GM21619 (cell line): ENCODE data around the gene CDK14.
"Not testable (repeated sequence)": the region's sequence is repeated elsewhere in the genome, so short reads cannot be mapped to it uniquely, and the experiment has no call there.

Experiments used
- ATAC-seq: cut with Tn5 transposase; IDR thresholded peaks from one replicate; pipeline ENCODE4 v1.9.1; 2021; ENCODE audit not compliant: unreplicated experiment

Gene CDK14

DNA sequence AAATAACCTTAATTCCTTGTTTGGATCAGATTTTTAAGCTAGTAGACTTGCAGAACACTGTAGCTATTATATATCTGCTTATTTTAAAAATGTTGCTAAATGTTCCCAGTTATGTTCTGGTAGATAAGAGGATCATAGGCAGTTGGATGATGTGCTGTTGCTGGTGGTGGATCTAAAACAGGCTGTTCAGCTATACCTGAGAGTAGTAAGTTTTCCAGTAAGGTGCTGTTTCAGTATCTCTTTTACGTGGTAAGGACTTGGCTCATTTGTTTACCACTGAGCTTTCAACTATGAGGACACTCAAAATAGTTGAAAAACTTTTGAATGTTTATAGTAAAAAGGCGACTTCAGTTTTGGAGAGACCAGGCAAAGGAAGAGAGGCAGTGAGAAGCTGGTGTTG lies 180.9 kb downstream of the CDK14 start:
- ATAC-seq: peak; percentile 87

DNA sequence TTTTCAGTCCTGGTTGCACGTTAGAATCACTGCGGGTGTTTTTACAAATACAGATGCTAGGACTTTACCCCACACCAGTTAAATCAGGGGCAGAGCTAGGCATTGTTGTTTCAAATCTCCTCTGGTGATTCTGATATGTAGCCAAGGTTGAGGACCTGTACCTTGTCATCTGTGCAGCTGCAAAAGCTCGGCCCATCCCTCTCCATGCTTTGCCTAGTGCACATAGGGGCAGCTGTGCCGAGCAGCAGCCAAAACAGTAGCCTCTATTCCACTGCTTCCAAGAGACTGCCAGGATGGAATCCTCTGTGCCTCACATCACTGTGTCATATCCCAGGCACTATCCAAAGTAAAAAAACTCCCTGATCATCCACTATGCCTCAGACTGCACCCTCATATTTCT lies 181.3 kb downstream of the CDK14 start:
- ATAC-seq: peak; percentile 29

DNA sequence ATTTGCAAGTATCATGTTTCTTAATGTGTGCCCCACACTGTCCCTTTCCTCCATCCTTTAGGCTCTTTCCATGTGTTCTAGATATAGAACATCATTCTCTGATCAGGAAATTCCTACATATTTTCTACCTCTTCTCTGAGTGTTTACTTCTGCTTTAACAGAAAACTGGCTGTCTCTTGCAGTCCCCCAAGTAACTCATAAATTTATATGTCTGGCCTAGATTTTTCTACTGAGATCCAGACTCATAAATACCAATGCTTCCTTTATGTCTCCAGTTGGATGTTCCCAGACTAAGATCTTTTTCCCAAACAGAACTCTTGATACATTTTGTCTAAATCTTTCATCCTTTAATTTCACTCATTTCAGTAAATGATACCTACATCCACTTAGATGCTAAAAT lies 181.8 kb downstream of the CDK14 start:
- ATAC-seq: no peak

DNA sequence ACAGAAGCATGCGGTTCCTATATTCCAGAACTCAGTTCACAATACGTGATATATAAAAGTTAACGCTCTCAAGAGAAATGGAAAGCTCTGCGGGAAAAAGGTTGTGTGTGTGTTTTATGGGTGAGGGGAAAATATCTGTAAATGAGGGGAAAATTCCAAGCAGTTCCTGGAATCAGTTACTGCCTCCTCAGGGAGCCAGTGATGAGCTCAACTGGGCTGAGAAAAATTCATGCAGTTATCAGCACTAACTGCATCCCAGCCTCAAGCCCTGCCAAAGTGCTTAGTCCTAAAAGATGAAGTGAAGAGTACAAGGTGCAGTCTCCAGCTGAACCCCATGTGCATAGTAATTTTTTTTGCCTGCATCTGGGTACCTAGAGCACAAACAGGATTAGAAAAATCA lies 191.9 kb downstream of the CDK14 start:
- ATAC-seq: no peak

DNA sequence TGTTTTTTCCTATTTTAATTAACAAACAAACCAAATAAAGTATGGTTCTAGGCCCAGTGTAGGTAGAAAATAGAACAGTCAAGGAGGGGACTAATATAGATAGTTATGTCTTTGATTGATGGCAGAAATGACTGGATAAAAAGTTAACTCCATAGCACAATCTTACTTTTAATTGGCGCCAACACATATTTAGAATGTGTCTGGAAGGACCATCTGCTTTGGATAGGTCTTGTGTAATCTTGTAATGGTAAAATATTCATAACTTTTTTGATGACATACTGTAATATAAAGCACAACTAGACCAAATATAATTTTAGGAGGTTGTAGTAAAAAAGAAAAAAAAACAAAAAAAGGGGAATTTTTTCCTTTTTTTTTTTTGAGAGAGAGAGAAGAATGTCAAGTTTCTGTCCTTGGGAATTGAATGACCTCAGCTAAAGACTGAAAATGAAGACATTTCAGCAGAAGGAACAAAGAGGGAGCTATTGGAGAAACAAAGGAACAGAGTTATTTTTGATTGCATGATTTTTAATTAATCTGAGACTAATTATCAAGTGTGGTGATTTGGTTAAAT lies 193.7 kb downstream of the CDK14 start:
- no peak for ATAC-seq

DNA sequence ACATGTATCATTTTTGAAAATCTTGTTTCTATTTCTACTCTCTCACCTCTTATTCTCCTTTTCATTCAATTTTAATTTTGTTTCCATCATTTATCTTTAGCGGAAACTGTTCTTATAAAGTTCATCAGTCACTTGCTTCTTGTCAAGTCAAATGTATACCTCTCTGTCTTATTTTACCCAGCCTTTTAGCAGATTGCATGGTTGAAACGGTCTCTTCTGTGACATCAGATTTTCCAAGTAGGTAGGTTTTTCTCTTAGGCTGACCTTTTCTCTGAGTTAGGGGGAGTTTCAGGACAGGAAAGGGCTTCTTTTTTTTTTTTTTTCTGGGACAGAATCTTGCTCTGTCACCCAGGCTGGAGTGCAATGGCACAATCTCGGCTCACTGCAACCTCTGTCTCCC lies 195.5 kb downstream of the CDK14 start:
- ATAC-seq: no peak

DNA sequence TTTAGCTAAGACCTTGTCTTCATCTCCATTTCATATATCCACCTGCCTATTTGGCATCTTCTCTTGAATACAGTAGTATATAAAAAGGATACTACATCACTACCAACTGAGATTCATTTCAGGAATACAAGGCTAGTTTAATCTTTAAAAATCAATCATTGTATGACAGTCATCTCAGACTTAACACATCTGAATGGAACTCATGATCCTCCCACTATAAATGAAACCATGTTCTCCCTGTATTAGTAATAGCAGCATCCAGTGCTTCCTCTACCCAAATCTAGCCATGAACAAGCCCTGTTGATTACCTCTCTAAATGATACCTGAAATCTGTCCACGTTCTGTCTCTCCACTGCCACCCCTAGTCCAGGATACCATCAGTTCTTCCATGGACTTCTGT lies 196.2 kb downstream of the CDK14 start:
- no peak for ATAC-seq

DNA sequence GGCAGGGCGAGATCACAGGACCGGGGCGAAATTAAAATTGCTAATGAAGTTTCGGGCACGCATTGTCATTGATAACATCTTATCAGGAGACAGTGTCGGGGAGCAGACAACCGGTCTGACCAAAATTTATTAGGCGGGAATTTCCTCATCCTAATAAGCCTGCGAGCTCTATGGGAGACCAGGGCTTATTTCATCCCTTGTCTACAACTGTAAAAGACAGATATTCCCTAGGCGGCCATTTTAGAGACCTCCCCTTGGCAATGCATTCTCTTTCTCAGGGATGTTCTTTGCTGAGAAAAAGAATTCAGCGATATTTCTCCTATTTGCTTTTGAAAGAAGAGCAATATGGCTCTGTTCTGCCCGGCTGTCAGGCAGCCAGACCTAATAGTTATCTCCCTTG lies 198.1 kb downstream of the CDK14 start:
- not testable (repeated sequence) for ATAC-seq

DNA sequence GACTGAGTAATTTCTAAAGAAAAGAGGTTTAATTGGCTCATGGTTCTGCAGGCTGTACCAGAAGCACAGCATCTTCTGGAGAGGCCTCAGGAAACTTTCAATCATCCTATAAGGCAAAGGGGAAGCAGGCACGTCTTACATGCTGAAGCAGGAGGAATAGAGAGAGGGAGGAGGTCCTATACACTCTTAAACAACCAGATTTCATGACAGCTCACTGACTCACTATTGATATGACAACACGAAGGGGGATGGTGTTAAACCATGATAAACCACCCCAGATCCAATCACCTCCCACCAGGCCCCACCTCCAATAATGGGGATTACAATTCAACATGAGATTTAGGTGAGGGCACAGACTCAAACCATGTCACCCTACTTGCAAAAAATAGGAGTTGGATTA lies 201.5 kb downstream of the CDK14 start:
- ATAC-seq: no peak

DNA sequence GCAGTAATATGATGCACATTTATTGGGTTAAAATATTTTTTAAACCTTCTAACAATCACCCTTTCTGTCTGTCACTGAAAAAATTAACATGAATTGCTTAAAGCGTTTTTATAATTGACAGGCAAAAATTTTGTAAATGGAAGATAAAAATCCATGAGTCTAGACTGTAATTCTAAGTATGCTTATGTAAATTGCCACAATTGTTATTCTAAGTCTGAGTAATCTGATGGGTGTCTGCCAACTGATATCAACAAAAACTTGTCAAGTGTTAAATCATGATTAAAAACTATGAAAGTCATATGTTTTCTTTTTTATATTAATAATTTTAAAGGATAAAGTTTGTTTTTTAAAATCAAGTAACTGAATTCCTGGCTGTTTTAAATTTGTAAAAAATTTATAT lies 208.2 kb downstream of the CDK14 start:
- ATAC-seq: no peak

DNA sequence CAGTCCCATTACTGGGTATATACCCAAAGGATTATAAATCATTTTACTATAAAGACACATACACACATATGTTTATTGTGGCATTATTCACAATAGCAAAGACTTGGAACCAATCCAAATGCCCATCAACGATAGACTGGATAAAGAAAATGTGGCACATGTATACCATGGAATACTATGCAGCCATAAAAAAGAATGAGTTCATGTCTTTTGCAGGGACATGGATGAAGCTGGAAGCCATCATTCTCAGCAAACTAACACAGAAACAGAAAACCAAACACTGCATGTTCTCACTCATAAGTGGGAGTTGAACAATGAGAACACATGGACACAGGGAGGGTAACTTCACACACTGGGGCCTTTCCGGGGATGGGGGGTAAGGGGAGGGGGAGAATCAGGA lies 219.4 kb downstream of the CDK14 start:
- ATAC-seq: not testable (repeated sequence)

DNA sequence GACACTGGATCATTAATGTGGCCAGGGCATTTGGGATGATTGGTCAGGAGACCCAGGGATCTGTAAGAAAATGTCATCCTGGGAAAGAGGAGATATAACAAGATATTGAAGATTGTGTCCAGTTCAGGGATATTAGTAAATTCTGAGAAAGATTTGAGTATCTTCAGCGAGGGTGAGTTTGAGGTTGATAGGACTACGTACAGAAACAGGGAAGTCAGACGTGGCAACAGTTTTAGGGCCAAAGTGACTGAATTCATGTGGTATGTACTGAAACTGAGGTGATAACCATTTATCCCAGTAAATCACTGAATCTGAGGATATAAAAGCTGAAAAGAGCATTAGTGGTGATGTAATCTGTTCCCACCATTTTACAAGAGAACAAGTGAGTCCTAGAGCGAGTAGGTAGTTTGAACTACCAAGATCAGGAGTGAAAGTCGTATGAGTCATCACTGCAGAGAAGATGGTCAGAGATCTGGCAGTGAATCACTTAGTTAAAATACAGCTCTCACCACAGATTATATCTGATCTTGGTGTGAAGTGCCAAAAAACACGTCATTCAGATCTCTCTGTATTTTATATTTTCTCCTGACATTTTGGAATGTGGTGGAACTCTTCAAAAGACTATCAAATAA lies 220.5 kb downstream of the CDK14 start:
- peak; percentile 100 for ATAC-seq

DNA sequence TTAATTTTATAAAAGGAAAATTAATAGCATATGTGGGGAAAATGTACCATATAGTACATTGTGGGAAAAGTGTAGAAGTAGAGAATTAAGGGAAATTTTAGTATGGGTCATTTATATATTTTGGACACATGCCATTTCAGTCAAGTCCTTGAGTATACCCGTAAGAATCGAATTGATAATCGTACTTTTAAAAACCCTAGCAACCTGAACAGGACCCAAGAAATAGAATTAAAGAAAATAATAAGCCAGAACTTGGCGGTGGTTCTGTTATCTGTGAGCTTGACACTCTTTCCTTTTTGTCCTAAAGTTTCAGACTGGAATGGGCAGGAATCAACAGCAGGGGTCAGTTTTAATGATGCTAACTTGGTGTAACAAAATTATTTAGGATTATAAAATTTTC lies 221.0 kb downstream of the CDK14 start:
- ATAC-seq: no peak

DNA sequence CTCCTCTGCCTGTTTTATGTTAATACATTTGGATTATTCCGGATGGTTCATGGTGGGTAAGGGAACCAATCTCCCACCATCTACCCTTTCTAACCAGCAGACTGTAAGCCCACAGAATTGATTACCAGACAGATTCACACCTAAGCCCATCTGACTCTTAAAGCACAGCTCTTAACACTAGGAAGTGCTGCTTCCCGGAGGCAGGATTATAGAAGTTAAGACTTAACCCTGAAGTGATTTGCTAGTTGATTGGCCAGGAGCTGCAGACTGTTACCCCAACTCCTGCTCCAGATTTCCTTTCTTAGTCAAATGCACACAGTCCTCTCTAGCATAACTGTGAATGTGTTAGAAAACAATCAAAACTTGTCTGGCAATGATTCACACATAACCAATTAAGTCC lies 221.7 kb downstream of the CDK14 start:
- no peak for ATAC-seq

DNA sequence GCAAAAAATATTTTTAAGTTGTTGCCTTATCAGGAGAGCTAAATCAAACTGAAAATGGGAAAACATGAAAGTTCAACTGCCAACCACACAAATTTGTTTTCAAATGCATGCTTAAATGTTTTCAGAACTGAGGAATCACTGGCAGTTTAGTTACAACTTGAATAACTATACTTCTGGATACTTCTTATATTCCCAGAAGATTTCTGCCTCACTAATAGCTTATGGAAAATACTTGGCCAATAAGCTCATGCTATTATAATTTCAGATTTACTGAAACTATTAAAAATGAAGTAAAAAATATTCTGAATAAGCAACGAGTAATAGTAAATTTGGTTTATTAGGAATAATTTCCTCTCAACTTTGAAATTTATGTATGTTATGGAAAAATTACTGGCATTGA lies 222.2 kb downstream of the CDK14 start:
- no peak for ATAC-seq

DNA sequence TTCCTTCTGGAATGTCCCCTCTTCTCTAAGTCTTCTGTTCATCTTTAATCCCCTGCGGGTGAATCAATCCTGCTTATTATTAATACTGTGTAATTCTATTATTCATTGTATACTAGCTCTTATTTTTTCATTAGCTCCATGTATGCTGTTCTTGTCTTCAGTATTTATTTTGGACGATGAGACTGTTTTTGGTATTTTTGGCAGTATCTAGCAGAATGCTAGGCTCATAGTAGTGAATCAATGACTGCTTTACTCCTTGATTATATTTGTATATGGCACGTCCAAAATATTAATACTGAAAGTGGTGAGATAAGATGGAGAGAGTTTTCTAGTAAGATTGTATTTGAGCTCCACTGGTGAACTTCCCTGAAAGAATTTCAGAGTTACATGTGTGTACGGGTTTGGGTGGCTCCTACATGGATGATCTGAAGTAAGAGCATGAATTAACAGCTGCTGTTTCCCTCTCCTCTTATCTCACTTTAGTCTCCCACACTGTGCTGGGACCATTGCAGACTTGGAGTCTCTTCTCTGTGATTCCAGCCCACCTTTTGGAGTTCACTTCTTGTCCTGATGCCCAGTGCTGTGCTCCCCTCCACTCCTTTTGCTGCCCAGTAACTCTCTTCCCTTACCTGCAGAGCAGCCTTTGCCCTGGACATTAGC lies 226.0 kb downstream of the CDK14 start:
- no peak for ATAC-seq

DNA sequence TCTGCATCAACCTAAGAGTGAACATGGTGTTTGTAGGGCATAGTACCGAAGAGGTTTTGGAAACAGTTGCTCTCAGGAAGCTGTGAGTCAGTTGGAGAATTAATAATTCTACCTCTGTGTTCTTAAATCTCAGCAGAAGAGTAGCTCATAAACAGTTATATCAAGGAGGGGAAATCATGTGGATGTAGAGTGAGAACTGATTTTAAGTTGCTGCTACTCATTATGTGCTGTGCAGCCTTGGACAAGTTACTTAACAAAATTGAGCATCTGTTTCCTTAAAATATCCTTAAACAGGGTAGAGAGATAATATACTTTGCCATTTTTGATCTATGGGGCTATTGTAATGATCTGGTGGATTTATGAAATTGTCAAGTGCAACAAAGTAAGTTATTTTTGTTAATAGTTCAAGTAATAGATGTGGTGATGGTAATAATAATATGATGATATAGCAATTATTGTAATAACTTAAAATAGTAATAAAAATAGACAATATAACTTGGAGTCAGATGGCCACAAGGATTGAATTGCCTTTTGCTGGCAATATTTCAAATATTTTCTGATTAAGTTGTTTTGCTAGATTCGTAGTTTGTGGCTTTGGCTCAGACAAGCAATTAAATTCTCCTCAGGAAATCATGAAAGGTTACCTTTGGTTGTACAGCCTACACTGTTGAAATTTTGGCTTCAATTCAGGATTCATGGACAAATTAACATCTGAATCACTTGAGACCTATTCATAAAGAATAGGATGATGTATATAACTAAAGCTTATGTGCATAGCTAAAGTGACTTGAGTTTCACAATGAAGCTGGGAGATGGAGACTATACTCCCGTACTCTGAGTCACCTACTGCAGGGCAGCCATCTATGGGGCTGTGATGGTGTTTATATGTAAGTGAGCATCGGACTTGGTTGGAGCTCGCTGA lies 228.5 kb downstream of the CDK14 start:
- no peak for ATAC-seq

DNA sequence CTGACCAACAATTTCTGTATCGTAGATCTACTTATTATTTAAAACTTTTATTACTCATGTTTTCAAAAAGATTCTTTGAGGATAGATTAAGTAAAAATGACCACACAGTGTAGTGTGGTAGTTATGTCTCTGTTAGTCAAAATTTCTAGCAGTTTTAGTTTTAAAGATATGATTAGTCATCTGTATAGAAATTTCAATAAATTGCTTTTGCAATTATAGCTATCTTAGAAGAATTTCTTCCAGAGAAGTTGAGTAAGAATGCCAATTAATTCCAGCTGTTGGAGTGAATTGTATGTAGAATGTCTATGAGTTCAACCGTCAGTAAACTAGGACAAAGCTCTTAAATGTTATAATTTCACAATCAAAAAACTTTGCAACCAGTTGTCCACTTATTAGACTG lies 229.7 kb downstream of the CDK14 start:
- no peak for ATAC-seq

DNA sequence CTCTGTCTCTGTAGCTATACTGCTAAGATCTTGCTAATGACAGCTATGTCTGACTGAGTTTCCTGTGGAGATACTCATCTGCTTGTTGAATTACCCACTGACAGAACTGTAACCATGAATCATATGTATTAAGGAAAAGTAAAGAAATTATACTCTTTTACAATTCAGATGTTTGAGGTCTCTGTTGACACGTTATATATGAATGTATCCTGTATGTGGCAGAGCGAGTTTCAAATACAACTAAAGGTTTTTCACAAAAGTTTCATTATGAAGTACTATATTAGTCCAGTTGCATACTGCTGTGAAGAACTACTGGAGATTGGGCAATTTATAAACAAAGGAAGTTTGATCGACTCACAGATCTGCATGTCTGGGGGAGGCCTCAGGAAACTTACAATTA lies 232.5 kb downstream of the CDK14 start:
- ATAC-seq: no peak

DNA sequence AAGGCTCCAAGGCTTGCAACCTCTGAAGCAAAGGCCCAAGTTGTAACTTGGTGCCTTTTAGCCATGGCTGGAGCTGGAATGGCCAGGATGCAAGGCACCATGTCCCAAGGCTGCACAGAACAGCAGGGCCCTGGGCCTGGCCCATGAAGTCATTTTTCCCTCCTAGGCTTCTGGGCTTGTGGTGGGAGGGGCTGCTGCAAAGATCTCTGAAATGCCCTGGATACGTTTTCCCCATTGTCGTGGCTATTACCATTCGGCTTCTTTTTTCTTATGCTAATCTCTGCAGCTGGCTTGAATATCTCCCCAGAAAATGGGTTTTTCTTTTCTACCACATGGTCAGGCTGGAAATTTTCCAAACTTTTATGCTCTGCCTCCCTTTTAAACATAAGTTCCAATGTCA lies 234.2 kb downstream of the CDK14 start:
- ATAC-seq: no peak

DNA sequence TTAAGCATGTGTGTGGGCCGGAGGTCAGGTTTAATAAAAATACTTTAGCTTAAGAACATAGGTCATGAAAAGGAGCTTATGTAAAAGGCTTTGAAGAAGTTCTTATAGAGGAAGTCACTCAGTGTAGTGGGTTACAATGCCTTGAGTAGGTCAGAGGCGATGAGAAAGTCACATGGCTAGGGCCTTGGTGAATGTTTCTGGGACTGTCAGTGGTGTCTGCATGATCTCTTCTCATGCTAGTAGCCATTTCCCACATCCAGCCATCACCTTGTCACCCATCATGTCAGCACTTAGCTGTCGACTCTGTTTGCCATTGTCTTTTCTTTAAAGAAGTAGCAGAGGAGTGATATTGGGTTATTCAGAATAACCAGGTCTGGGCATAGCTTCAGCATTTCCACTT lies 236.6 kb downstream of the CDK14 start:
- ATAC-seq: no peak

DNA sequence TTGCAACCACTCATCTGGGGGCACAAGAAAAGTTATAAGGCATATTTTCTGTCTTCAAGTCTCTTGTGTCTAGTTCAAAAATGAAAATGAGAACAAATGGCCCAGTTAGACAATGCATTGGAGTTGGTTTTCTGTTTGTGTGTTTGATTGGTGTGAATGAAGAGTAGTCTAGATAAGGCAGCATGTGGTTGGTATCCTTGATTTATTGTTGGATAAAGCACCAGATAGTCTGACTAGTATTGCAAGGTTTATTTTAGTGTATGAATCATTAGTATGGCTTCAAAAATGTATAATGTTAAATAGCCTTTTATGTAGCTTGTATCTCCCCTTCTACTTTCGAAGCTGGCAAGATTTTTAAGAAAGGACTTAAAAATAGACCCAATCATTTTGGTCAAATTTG lies 237.3 kb downstream of the CDK14 start:
- ATAC-seq: no peak
